Neural cell (in vitro differentiated cells): ENCODE data around the gene RTN4. TPM values are rescaled to one million over a fixed set of nuclear protein-coding genes. Genes with fewer than 3 reads are reported as not detected.

ENCODE experiments used
- H2AFZ ChIP-seq: fragments of 200-600, 300-800 bp; sonication (generic), shearing (Covaris generic); 2 replicates; pipeline ENCODE4 v1.6.0; 2014; ENCODE audit warnings: low read depth, mild to moderate bottlenecking, antibody characterized with exemption, low read length, moderate library complexity
- H3F3A ChIP-seq: fragments of 200-600 bp; shearing (Covaris generic); 2 replicates; pipeline ENCODE4 v1.6.1; 2016; ENCODE audit warnings: mild to moderate bottlenecking, moderate library complexity, mixed read lengths, antibody characterized with exemption, low read length; ENCODE audit not compliant: insufficient read depth, poor library complexity, severe bottlenecking
- H3K27ac ChIP-seq: fragments of 200-600, 300-800 bp; sonication (generic), shearing (Covaris generic); 2 replicates; pipeline ENCODE4 v1.5.1; 2014; ENCODE audit warnings: mild to moderate bottlenecking, low read length, moderate library complexity
- H3K27me3 ChIP-seq: fragments of 300-800, 200-600 bp; sonication (generic), shearing (Covaris generic); 2 replicates; pipeline ENCODE4 v1.6.0; 2014; ENCODE audit warnings: mild to moderate bottlenecking, low read depth, low read length, moderate library complexity; ENCODE audit not compliant: insufficient read depth
- H3K36me3 ChIP-seq: fragments of 300-800, 200-600 bp; sonication (generic), shearing (Covaris generic); 2 replicates; pipeline ENCODE4 v1.5.1; 2014; ENCODE audit warnings: mild to moderate bottlenecking, antibody characterized with exemption, low read length, moderate library complexity; ENCODE audit not compliant: insufficient read depth
- H3K4me2 ChIP-seq: fragments of 300-800, 200-600 bp; sonication (generic), shearing (Covaris generic); 2 replicates; pipeline ENCODE4 v1.6.0; 2014; ENCODE audit warnings: mild to moderate bottlenecking, low read length
- H3K4me3 ChIP-seq: fragments of 300-800, 200-600 bp; sonication (generic), shearing (Covaris generic); 2 replicates; pipeline ENCODE4 v1.5.1; 2014; ENCODE audit warnings: mild to moderate bottlenecking, low read length, moderate library complexity
- H3K79me2 ChIP-seq: fragments of 200-600 bp; shearing (Covaris generic); replicated peaks from 2 replicates; pipeline ENCODE4 v1.6.0; 2014; ENCODE audit warnings: mild to moderate bottlenecking, low read length, moderate library complexity; ENCODE audit not compliant: insufficient read depth
- H3K9ac ChIP-seq: fragments of 300-800, 200-600 bp; sonication (generic), shearing (Covaris generic); 2 replicates; pipeline ENCODE4 v1.6.1; 2016; ENCODE audit warnings: mild to moderate bottlenecking, low read length, mixed read lengths
- H3K9me2 ChIP-seq: fragments of 200-600 bp; shearing (Covaris generic); 2 replicates; pipeline ENCODE4 v1.6.1; 2016; ENCODE audit warnings: mild to moderate bottlenecking, low read length, mixed read lengths; ENCODE audit not compliant: insufficient read depth
- H3K9me3 ChIP-seq: fragments of 200-600, 300-800 bp; sonication (generic), shearing (Covaris generic); 2 replicates; pipeline ENCODE4 v1.6.1; 2016; ENCODE audit warnings: mild to moderate bottlenecking, mixed run types, low read length, moderate library complexity, mixed read lengths
- H4K20me1 ChIP-seq: fragments of 200-600 bp; shearing (Covaris generic); 2 replicates; pipeline ENCODE4 v1.6.1; 2016; ENCODE audit warnings: mild to moderate bottlenecking, mixed run types; ENCODE audit not compliant: insufficient read depth
- CTCF ChIP-seq: fragments of 450-650 bp; IDR thresholded peaks from 2 replicates; pipeline ENCODE4 v1.5.1; 2014; ENCODE audit warnings: antibody characterized with exemption, mild to moderate bottlenecking, moderate library complexity; ENCODE audit not compliant: poor library complexity, severe bottlenecking
- POLR2AphosphoS5 ChIP-seq: IDR thresholded peaks from 2 replicates; pipeline ENCODE4 v1.6.1; 2012
- polyA plus RNA-seq: library from polyadenylated mRNA; depleted of rRNA; stranded (reverse); fragments of >200 nt; gene quantifications from 2 replicates; pipeline ENCODE4 v1.2.3, GENCODE V29; 2014
- TF ChIP-seq, protein P1 (sequence below): IDR thresholded peaks from 2 replicates; pipeline ENCODE4 v1.6.1; 2012; ENCODE audit warnings: borderline replicate concordance

RTN4 gene
- polyA plus RNA-seq, 1 donor from 2014 or later, result 582 TPM

- H3F3A ChIP-seq, result no peaks in the 10 kb centered on the region
- no peaks in the 10 kb centered on the region for H4K20me1 ChIP-seq
- no peak overlapping the region for H3K27ac ChIP-seq
- no peak for TF ChIP-seq POLR2AphosphoS5
- TF ChIP-seq CTCF, result no peak
- TF ChIP-seq, protein P1, sequence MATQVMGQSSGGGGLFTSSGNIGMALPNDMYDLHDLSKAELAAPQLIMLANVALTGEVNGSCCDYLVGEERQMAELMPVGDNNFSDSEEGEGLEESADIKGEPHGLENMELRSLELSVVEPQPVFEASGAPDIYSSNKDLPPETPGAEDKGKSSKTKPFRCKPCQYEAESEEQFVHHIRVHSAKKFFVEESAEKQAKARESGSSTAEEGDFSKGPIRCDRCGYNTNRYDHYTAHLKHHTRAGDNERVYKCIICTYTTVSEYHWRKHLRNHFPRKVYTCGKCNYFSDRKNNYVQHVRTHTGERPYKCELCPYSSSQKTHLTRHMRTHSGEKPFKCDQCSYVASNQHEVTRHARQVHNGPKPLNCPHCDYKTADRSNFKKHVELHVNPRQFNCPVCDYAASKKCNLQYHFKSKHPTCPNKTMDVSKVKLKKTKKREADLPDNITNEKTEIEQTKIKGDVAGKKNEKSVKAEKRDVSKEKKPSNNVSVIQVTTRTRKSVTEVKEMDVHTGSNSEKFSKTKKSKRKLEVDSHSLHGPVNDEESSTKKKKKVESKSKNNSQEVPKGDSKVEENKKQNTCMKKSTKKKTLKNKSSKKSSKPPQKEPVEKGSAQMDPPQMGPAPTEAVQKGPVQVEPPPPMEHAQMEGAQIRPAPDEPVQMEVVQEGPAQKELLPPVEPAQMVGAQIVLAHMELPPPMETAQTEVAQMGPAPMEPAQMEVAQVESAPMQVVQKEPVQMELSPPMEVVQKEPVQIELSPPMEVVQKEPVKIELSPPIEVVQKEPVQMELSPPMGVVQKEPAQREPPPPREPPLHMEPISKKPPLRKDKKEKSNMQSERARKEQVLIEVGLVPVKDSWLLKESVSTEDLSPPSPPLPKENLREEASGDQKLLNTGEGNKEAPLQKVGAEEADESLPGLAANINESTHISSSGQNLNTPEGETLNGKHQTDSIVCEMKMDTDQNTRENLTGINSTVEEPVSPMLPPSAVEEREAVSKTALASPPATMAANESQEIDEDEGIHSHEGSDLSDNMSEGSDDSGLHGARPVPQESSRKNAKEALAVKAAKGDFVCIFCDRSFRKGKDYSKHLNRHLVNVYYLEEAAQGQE, result no peak
- no peak overlapping the region for H2AFZ ChIP-seq
- no peak overlapping the region for H3K4me2 ChIP-seq
- no peak overlapping the region for H3K4me3 ChIP-seq
- no peaks in the 10 kb centered on the region for H3K27me3 ChIP-seq
- H3K36me3 ChIP-seq, result no peaks in the 10 kb centered on the region
- H3K9me3 ChIP-seq, result no peaks in the 10 kb centered on the region
- no peaks in the 10 kb centered on the region for H3K9me2 ChIP-seq
- H3K9ac ChIP-seq, result no peak overlapping the region
- no peaks in the 10 kb centered on the region for H3K79me2 ChIP-seq
Measured at GRCh38 chr2:54947136-54947535, 103.1 kb downstream of the RTN4 start.

GRCh38 chr2:54946220-54946805 is 103.9 kb downstream of the RTN4 start:
- H3K79me2 ChIP-seq, result no peaks in the 10 kb centered on the region
- no peaks in the 10 kb centered on the region for H3K9me2 ChIP-seq
- no peak overlapping the region for H3K4me2 ChIP-seq
- H3F3A ChIP-seq, result no peaks in the 10 kb centered on the region
- no peak overlapping the region for H3K4me3 ChIP-seq
- no peak overlapping the region for H3K9ac ChIP-seq
- H4K20me1 ChIP-seq, result no peaks in the 10 kb centered on the region
- H3K27ac ChIP-seq, result no peak overlapping the region
- H2AFZ ChIP-seq, result no peak overlapping the region
- TF ChIP-seq CTCF, result no peak
- TF ChIP-seq, protein P1, result no peak
- H3K36me3 ChIP-seq, result no peaks in the 10 kb centered on the region
- H3K9me3 ChIP-seq, result no peaks in the 10 kb centered on the region
- no peaks in the 10 kb centered on the region for H3K27me3 ChIP-seq
